Esophagus squamous epithelium (tissue), 5 donors: ENCODE results near the gene DOK1. TPM values are rescaled to one million over a fixed set of nuclear protein-coding genes. Genes with fewer than 3 reads are reported as not detected.

Experiments
- DNase-seq: peaks from one replicate; lab custom pipeline; 2025; lab: John Stamatoyannopoulos, UW
- H3K27ac ChIP-seq, 4 donors: fragments of 200-600 bp; sonication (generic); one replicate each; pipeline ENCODE4 v1.5.1; 2016 to 2019; ENCODE audit warnings: mild to moderate bottlenecking in 1 of 4
- H3K27me3 ChIP-seq, 4 donors: fragments of 200-600 bp; sonication (generic); 1 replicate in 3 of 4; 2 replicates in 1 of 4; pipeline versions ENCODE4 v1.5.1 to v1.6.0; 2017 to 2021; ENCODE audit warnings: antibody characterized with exemption in 1 of 4
- H3K36me3 ChIP-seq, 3 donors: fragments of 200-600 bp; sonication (generic); one replicate each; pipeline ENCODE4 v1.5.1; 2016 to 2019
- H3K4me1 ChIP-seq, 3 donors: fragments of 200-600 bp; sonication (generic); one replicate each; pipeline ENCODE4 v1.5.1; 2017 to 2019
- H3K4me3 ChIP-seq, 4 donors: fragments of 200-600 bp; sonication (generic); 1 replicate in 3 of 4; 2 replicates in 1 of 4; pipeline ENCODE4 v1.5.1; 2016 to 2019; ENCODE audit warnings: mild to moderate bottlenecking in 2 of 4, moderate library complexity in 1 of 4
- H3K9me3 ChIP-seq, 3 donors: fragments of 200-600 bp; sonication (generic); one replicate each; pipeline ENCODE4 v1.5.1; 2016 to 2019
- POLR2A ChIP-seq, 4 donors: fragments of 450-650 bp; IDR thresholded peaks; one replicate each; pipeline ENCODE4 v1.6.1; 2017; ENCODE audit warnings: antibody characterized with exemption in 4 of 4, mild to moderate bottlenecking in 4 of 4, moderate library complexity in 3 of 4
- WGBS, 2 donors: methylation state at CpG; one replicate each; pipeline ENCODE4 v1.1.5; 2018; 5-methylcytosine and 5-hydroxymethylcytosine counted together
- intact Hi-C: fragments of 100-400 bp; cut with DNase I; formaldehyde crosslinking; loops from one replicate; pipeline ENCODE4 v1.15.0; 2022
- total RNA-seq, 4 donors: library from RNA; depleted of rRNA; stranded (reverse); fragments of >200 nt; gene quantifications; one replicate each; pipeline ENCODE4 v1.1.0, GENCODE V29; 2016
- TF ChIP-seq, protein P1 (sequence below), 6 experiments: fragments of 450-650 bp in 4 of 6; fragments of 200-600 bp in 2 of 6; sonication (generic) in 2 of 6; IDR thresholded peaks; one replicate each; pipeline ENCODE4 v1.5.1; 2016 to 2019; ENCODE audit warnings: antibody characterized with exemption in 6 of 6, mild to moderate bottlenecking in 4 of 6, moderate library complexity in 4 of 6
- donor health status: DM: yes; HTN: yes; CAD: no.

Gene DOK1
- total RNA-seq, 4 donors from 2014 or later: 0.88 to 6.7 (median 3.0) TPM; not detected in 1

DNA sequence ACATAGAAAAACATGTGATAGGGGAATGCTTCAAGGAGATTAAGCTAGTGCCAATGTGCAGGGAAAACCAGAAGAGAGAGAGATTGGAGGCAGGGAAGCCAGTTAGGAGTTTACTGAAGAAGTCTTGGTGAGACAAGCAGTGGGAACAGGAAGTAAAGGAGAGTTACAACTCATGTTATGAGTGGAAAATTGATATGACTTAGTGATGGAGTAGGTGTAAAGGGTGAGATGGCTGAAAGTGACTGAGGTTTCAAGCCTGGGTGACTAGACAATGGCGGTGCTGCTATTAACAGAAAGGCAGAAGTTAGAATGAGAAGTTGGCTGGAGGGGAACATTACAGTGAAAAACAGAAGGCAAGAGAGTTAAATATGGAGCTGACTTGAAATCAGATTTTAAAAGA, 16.5 kb downstream of the DOK1 start:
- no peaks in the 10 kb centered on the region for H3K9me3 ChIP-seq
- H3K4me1 ChIP-seq: no peaks in the 10 kb centered on the region
- WGBS, 2 donors: 60 to 72% methylated on average over 1 of the region's 1 CpG
- intact Hi-C loops: no loop called here
- H3K4me3 ChIP-seq: no peak overlapping the region
- H3K27me3 ChIP-seq: peaks cover 0 to 17% (median 0%) of the 10 kb centered on the region in 4 donors
- DNase-seq: no peak
- TF ChIP-seq POLR2A (IDR thresholded peaks at IDR 0.05): no peak
- TF ChIP-seq, protein P1, sequence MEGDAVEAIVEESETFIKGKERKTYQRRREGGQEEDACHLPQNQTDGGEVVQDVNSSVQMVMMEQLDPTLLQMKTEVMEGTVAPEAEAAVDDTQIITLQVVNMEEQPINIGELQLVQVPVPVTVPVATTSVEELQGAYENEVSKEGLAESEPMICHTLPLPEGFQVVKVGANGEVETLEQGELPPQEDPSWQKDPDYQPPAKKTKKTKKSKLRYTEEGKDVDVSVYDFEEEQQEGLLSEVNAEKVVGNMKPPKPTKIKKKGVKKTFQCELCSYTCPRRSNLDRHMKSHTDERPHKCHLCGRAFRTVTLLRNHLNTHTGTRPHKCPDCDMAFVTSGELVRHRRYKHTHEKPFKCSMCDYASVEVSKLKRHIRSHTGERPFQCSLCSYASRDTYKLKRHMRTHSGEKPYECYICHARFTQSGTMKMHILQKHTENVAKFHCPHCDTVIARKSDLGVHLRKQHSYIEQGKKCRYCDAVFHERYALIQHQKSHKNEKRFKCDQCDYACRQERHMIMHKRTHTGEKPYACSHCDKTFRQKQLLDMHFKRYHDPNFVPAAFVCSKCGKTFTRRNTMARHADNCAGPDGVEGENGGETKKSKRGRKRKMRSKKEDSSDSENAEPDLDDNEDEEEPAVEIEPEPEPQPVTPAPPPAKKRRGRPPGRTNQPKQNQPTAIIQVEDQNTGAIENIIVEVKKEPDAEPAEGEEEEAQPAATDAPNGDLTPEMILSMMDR (IDR thresholded peaks at IDR 0.05): no peak
- H3K36me3 ChIP-seq: no peaks in the 10 kb centered on the region
- H3K27ac ChIP-seq: no peak overlapping the region

DNA sequence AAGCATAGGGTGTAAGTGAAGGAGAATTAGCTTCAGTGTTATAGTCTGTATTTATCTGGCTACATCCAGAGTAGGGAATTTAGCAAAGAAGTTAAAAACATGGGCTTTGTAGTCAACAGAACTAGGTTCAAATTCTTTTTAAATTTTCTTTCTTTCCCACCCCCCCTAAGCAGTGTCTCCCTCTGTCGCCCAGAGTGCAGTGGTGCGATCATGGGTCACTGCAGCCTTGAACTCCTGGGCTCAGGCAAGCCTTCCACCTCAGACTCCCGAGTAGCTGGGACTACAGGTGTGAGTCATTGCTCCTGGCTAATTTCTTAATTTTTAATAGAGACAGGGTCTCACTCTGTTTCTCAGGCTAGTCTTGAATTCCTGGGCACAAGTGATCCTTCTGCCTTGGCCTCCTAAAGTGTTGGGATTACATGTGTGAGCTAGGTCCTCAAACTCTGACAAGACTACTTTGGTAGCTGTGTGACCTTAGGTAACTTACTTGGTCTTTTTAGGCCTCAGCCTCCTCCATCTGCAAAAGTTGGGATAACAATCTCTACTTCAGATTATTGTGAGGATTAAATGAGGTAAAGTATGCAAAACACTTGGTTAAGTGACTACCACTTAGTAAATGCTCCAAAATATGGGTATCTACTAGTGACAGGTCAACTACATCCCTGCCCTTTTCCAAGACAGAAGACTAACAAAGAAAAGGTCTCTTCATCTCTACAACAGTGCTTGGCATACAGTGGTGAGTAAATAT, 17.8 kb downstream of the DOK1 start:
- Histone ChIP-seq H3K9me3 (no peaks in the 10 kb centered on the region), H3K27ac (no peak overlapping the region), H3K4me1 (no peaks in the 10 kb centered on the region), H3K36me3 (no peaks in the 10 kb centered on the region), H3K27me3 (peaks cover 0 to 16% (median 0%) of the 10 kb centered on the region in 4 donors), H3K4me3 (no peak overlapping the region)
- DNase-seq: no peak
- TF ChIP-seq POLR2A (IDR thresholded peaks at IDR 0.05): no peak
- TF ChIP-seq, protein P1 (IDR thresholded peaks at IDR 0.05): no peak
- intact Hi-C loops: no loop called here
- 71 to 80% methylated on average over 3 of the region's 3 CpGs for WGBS, 2 donors

DNA sequence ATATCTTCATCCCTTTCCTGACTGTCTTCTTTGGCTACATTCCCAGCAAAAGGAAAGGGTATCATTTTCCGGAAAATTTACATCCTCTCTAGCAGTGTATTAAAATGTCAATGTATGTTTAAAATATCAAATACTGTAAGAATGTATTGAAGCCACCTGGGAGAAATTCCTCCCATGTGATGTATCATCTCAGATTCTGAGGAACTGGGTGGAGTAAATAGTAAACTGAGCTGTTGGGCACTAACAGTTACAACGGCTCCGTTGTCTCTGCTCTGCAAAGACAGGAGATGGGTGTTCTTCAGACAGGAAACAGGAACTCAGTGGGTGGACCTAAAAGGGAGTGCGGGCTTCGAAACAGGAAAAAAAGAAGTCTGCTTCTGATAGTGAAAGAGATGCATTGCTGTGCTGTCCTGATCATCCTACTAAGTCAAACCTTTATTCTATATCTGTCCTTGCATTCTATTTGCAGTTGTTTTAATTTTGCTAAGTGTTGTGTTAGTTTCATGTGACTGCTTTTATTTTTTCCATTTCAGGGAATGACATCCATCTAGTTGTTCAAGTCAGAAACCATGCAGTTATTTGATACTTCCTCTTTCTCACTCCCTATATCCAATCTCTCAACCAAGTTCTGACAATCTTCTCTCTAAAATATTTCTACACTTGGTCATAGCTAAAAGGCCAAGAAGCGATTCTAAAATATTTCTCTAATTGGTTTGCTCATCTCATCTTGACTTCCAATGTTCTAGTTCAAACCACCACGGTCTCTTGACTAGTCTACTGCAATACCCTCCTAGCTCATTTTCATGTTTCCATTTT, 19.4 kb downstream of the DOK1 start:
- Histone ChIP-seq H3K4me3 (no peak overlapping the region), H3K36me3 (no peaks in the 10 kb centered on the region), H3K27me3 (peaks cover 0 to 9% (median 0%) of the 10 kb centered on the region in 4 donors), H3K4me1 (no peaks in the 10 kb centered on the region), H3K9me3 (no peaks in the 10 kb centered on the region), H3K27ac (peak overlapping the region in 2 of 4 donors; percentile 1)
- no peak for DNase-seq
- WGBS, 2 donors: 40 to 45% methylated on average over 7 of the region's 7 CpGs
- TF ChIP-seq, protein P1 (IDR thresholded peaks at IDR 0.05): no peak
- TF ChIP-seq POLR2A (IDR thresholded peaks at IDR 0.05): no peak
- intact Hi-C loops: no loop called here

DNA sequence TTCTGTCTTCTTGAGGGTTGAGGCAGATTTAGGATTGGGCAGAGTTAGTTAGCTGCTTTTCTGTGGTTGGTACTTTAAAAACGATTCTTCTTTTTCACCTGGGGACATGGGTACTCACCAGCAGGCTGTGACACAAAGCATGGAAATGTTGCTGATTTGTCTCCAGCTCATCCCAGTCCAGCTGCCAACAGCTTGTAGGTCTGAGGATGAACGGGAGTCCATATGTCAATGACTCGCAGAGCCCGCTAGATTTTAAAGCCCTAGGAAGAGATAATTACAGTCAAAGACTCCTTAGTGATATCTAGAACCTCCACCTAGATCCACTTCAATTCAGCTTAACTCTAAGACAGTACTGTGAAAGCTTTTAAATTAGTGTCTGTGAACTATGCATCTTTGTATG, 20.8 kb downstream of the DOK1 start:
- H3K4me1 ChIP-seq: no peaks in the 10 kb centered on the region
- no peaks in the 10 kb centered on the region for H3K36me3 ChIP-seq
- 70 to 81% methylated on average over 4 of the region's 4 CpGs for WGBS, 2 donors
- no peak for DNase-seq
- peaks cover 0 to 9% (median 0%) of the 10 kb centered on the region in 4 donors for H3K27me3 ChIP-seq
- H3K4me3 ChIP-seq: no peak overlapping the region
- intact Hi-C loops: no loop called here
- no peak overlapping the region for H3K27ac ChIP-seq
- no peaks in the 10 kb centered on the region for H3K9me3 ChIP-seq
- no peak for TF ChIP-seq POLR2A (IDR thresholded peaks at IDR 0.05)
- TF ChIP-seq, protein P1 (IDR thresholded peaks at IDR 0.05): no peak
